ENCODE measurements around the gene RPL21.
"Not testable (repeated sequence)": the region's sequence is repeated elsewhere in the genome, so short reads cannot be mapped to it uniquely, and the experiment has no call there.

The RPL21 gene

DNA sequence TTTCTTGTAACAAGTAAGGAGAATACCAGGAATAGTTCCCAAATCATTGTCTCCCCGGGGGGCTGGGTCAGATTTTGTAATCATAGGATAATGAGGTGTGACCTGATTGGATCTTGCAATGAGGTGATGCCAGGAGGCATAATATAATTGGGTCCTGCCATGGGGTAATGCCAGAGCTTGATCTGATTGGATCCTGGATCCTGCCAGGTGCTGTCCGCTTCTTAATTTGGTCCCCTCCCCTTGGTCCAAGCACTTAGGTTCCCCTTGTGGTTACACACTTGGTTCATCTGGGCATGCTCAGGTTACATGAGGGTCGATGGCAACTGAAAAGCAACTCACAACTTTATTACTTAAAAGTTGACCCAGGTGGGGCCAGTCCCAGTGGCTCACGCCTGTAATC is 39.4 kb downstream of the RPL21 start:
- no peak for DNase-seq

DNA sequence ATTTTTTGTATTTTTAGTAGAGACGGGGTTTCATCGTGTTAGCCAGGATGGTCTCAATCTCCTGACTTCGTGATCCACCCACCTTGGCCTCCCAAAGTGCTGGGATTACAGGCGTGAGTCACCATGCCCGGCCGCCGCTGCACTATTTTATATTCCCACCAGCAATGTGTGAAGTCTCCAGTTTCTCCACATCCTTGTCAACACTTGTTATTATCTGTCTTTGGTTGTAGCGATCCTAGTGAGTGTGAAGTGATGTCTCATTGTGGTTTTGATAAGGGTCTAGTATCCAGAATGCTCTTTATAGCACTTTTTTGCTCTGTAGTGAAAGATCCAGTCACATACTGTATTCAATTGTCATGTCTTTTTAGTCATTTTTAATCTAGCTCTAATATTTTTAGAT is 40.6 kb downstream of the RPL21 start:
- not testable (repeated sequence) for DNase-seq

DNA sequence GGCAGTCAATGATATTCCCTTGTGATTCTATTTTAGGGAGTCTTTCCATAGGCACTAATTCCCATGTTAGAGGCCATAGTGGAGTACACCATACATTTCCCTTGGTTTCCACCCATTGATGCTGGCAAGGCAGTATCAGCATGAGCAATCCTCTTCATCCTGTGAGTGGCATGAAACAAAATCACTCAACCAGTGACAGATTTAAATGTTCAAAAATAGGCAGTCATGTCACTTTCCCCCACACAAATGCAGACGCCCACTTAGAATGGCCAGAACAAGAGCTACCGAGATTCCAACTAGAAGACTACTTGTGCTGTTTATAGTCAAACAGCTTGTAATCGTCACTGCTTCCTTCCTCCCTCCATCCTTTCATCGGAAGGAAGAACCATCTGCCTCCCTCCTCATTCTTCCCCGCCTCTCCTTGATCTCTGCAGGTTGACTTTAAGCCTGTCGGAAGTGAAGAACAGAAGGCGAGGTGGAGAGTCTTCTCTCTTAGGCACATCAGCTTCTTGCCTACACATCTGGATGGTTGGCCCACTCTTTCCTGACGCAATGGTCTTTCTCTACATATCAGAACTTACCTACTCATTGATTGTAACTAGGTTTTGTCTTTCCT is 41.8 kb downstream of the RPL21 start:
- no peak for DNase-seq

DNA sequence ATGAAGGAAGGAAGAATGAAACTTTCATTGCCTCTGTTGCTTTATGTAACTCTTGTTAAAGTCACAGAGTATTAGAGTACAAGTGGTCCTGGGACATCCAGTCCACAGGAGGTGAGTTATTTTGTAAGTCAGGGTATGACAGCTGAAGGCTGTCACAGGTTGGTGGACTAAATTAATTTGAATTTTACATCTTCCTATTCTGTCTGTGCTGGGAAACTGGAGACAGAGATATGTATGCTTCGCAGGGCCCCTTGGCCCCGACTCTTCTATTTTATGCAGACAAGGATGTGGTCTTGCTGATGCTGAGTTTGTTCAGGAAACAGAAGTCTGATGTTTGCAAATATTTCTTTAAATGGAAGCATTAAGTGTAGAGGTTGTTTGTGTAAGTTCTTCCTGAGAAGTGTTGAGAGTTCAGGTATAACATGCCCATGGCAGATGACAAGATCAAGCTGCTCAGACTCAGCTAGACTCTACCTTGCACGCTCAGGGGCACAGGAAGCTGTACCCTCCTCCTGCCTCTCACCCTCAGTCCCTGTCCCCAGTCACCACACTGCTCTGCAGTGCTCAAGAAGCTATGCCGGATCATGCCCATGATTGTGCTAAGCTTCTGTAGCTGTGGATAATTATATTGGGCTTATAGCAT is 42.6 kb downstream of the RPL21 start:
- no peak for DNase-seq

DNA sequence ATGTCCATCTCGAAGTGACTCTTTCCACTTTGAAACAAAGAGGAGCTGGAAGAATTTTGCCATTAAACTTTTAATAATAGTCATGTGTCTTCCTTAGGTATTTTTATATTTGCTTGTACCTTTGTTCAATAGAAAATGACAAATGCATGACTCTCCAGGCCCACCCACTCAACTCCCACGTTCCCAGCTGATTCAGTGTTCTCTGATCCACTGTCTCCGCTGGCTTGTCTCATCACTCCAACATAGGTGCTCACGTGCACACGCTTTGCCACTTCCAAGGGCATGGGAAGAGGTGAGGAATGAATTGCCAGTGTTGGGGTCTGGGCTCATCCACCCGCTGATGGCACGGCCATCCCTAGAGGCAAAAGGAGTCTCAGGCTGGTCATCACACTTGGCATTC is 43.7 kb downstream of the RPL21 start:
- DNase-seq = no peak

DNA sequence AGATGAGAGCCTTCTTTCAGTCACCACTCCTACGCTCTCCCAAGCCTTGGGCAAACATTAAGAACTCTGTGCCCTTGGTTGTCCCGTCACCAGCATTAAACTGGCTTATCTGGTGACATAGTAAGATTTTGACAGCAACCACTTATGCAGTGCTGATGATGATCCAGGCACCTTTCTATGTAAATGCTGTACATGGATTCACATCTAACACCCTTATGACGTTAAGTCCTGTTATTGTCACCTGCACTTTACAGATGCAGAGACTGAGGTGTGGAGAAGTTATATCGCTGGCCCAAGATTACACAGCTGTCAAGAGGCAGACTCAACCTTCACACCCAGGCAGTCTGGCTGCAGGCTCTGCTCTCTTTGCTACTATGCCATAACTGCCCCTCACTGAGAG is 44.3 kb downstream of the RPL21 start:
- DNase-seq = no peak

DNA sequence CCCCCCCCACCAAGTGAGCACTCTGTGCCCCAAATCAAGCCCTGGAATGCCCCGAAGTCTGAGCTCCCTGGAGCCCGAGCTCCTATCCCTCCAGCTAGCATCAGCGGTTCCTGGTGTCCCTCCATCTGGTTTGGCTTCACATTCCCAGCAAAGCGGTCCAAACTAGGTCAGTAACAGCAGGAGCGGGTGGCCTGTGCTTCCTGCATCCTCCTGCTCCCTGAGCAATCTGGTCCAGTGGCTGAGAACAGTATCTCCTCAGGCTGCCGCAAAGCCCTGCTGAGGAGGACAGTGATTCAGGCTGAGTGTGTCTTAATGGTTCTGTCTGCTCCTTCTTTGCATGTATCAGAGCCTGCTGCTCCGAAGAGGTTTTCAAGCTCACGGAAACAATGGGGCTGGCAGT is 45.1 kb downstream of the RPL21 start:
- no peak for DNase-seq

DNA sequence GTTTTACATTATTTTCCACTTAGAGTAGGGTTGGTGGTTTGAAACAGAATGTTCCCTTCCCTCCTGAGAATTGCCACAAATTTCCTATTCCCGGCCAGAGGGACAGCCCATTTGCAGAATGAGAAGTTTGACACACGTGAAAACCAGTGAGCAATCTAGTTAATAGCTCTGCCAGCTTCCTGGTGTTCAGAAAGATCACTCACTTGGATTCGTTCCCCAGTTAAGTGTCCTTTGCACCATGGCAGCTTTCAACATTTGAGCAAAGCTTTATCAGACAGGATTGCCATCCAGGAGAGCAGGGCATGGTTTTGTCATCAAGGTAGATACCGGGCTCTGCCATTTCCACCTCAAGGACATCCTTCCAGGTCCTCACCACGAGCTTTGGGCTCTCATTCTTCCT is 47.5 kb downstream of the RPL21 start:
- no peak for DNase-seq

DNA sequence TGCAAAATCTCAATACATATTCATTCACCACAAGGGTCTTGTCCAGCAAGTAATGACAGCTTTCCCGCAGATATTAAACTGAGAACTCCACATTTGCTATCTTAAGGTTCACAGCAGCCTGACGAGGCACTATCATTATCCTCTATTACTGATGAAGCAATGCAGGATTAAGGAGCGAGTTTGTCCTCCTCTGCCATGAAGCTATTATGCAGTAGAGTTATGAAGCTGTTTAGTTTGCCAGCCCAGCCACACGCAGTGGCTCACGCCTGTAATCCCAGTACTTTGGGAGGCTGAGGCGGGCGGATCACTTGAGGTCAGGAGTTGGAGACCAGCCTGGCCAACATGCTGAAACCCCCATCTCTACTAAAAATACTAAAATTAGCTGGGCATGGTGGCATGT is 49.0 kb downstream of the RPL21 start:
- not testable (repeated sequence) for DNase-seq

DNA sequence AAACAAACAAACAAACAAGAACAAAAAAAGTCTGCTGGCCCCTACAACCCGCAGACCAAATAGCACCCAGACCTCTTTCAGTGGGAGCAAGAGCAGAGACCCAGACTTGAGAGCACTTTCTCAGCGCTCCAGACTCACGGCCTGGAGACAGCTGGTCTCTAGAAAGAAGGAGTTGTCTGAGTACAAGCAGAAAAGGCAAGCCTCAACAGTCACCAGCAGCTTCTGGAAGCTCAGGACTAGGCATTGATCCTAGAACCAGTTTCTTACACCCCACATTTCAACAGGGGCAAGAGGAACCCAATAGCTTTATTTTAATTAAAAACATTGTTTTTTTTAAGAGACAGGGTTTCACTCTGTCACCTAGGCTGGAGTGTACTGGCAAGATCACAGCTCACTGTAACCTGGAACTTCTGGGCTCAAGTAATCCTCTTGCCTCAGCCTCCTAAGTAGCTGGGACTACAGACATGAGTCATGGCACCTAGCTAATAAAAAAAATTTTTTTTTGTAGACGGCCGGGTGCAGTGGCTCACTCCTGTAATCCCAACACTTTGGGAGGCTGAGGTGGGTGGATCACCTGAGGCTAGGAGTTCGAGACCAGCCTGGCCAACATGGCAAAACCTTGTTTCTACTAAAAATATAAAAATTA is 49.7 kb downstream of the RPL21 start:
- DNase-seq = no peak

DNA sequence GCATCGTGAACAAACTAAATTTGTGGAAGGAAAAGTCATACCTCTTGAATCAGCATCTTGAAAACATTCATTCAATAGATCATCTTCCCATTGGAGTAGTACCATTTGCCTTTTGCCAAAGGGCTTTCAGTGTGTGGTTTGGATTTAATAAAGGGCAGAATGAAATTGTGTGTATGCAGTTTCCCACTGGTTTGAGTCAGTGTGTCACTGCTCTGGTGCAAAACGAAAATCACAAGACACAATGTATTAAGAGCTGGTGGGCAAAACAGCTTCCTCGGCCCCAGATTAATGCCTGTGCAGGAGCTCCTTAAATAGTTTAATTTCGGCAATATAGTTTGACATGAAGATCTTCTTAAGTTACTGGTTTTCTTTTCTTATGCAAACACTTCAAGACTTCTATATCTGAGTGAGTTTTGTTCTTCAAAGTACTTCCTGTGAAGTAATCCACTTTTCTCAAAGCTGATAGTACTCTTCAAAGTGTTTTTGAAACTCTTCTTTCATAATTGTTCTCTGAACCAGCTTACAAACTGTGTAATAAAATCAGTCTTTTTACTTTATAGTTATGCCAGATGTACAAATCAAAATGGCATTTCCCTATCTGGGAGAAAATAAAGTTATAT is 51.4 kb downstream of the RPL21 start:
- no peak for DNase-seq

DNA sequence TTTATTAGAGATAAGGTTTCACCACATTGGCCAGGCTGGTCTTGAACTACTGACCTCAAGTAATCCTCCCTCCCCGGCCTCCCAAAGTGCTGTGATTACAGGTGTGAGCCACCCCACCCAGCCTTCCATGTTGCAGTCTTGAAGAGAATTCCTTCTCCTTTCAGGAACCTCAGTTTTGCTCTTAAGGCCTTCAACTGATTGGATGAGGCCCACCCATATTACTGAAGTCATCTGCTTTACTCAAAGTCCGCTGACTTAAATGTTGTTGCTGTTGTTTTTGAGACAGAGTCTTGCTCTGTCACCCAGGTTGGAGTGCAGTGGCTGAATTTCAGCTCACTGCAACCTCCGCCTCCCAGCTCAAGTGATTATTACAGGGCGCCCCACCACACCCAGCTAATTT is 52.7 kb downstream of the RPL21 start:
- DNase-seq = no peak

DNA sequence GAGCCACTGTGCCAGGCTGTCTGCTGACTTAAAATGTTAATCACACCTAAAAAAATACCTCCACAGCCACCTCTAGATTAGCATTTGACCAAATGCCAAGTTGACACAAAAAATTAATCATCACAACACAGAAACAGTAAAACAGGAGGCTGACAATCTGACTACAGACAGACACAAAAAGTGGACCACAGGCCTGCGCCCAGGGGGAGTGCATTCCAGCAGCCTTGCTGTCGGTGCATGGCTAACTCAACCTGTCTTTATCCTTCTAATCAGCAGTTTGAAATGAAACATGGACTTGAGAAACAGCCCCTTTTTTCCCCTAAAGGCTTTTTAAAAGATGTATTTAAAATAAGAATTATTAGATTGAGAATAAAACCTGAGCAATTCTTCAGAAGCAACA is 53.3 kb downstream of the RPL21 start:
- no peak for DNase-seq
